Measurements from ENCODE around the gene PILRA.
"Not testable (repeated sequence)": the region's sequence is repeated elsewhere in the genome, so short reads cannot be mapped to it uniquely, and the experiment has no call there.

PILRA gene

DNA sequence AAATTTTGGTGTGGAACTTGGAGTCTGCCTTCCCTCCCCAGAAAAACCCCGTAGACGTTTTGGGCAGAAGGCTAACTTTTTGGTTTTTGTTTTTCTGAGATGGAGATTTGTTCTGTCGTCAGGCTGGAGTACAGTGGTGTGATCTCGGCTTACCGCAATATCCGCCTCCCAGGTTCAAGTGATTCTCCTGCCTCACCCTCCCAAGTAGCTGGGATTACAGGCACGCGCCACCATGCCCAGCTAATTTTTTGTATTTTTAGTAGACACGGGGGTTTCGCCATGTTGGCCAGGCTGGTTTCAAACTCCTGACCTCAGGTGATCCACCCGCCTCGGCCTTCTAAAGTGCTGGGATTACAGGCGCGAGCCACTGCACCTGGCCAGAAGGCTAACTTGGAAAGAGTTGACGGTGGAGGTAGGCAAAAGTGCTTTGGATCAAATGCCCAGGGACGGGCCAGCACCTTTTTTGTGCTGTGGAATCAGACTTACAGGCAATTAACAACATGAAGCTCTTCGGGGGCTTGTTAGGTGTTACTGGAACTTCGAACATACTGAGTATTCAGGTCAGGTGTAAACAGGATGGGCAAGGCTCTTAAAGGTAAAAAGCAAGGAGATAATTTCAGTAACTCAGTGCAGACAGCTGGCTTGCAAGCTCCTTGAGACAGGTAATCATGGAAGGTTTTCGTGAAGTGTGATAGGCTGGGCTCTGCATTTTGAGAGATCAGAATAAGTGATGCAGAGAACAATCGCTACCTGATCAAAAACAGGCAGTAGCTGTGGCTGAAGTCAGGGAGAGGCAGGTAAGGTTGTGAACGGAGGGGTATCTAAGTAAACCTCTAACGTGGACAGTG is 61.2 kb downstream of the PILRA start:
- no peak for DNase-seq (ENCODE audit: low read depth in 2 of 2)

DNA sequence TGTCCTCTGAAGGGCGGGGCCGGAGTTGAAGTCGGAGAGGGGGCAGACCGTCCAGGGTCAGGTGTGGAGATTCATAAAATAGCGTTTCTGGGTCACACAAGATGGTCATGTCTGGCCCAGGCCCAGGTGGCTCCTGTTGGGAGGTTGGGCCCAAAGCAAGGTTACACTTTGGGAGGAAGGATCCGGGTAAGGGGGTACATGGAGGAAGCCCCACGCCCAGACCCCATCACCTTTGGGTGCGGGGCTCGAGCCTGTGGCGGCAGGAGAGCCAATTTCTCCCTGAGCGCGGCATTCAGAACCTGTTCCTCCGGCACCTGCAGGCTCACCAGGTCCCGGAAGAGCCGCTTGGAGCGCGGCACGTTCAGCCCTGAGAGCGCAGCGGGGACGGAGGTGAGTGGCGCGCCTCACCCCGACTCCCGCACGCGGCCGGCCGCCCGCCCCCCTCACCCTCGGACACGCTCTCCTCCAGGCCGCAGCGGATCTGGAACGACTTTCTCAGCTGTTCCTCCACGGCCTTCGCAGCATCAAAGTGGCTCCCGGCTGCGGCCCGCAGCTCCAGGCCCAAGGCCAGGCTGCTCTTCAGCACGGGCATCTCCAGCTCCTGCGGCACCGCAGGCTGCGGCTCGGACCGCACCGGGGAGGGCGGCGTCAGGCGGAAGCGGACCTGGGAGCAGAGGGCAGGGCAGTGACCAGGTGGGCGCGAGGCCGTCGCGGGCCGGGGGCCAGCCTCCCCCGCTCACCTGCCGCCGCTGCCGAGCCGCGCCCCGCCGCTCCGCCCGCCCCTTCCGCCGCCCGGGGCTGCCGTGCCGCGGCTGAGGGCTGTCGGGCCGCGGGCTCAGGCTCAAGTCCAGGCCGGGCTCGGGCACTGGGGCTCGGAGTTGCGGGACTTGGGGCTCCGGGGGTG is 62.4 kb downstream of the PILRA start:
- no peak for DNase-seq (ENCODE audit: low read depth in 2 of 2)

DNA sequence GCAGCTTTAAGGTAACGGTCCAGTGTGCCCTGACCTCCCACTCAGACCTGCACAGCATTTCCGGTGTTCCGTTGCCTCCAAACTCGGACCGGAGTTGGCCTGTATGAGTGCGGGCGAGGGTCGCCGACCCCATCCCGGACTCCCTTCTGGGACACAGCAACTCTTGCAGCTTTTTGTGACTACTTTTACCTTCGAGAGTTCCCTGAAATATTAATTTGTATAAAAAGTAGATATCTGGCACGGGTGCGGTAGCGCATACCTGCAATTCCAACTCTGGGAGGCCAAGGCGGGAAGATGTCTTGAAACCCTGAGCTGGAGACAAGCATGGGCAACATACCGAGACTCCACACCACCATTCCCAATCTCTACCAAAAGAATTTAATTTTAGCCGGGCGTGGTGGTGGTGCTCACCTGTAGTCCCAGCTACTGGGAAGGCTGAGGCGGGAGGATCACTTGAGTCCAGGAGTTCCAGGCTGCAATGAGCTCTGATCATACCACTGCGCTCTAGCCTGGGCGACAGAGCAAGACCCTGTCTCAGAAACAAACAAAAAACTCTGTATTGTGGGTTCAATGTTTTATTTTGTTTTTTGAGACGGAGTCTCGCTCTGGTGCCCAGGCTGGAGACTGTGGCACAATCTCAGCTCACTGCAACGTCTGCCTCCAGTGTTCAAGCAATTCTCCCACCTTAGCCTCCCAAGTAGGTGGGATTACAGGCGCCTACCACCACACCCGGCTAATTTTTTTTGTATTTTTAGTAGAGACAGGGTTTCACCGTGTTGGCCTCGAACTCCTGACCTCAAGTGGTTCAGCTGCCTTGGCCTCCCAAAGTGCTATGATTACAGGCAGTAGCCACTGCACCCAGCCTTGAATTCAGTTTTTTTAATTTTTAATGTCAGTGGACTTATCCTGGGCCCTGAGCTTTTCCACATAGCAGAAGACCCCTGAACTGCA is 64.1 kb downstream of the PILRA start:
- DNase-seq (ENCODE audit: low read depth in 2 of 2): no peak

DNA sequence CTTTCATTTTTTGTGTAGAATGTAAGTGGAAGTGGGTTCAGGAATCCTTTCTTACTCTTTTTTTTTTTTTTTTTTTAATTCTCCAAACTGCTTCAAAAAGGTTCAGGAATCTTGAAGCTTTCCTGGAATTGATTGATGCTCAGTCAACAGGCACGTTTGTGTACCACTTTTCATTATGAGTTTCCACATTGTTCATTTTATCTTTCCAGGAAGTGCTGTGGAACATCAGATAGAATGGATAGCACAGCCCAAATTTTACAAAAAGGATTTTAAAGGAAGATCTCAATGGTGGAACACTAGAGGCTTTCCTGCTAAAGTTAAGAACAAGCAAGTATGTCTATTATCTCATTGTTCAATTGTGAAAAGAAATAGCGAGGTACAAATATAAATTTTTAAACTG is 64.9 kb downstream of the PILRA start:
- DNase-seq (ENCODE audit: low read depth in 2 of 2): no peak

DNA sequence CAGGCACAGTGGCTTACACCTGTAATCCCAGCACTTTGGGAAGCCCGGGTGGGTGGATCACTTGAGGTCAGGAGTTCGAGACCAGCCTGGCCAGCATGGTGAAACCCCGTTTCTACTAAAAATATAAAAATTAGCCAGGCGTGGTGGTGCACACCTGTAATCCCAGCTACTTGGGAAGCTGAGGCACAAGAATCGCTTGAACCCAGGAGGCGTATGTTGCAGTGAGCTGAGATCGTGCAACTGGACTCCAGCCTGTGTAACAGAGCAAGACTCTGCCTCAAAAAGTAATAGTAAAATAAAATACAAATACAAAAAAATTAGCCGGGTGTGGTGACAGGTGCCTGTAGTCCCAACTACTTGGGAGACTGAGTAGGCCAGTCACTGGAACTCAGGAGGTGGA is 65.4 kb downstream of the PILRA start:
- DNase-seq (ENCODE audit: low read depth in 2 of 2): not testable (repeated sequence)

DNA sequence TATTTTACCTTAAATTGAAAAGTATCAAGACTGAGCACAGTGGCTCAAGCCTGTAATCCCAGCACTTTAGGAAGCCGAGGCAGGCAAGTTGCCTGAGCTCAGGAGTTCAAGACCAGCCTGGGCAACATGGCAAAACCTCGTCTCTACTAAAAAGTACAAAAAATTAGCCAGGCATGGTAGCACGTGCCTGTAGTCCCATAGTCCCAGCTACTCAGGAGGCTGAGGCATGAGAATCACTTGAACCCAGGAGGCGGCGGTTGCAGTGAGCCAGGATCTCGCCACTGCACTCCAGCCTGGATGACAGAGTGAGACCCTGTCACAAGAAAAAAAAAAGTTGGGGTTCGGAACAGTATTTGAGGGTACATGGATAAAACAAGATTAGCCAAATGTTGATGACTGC is 66.0 kb downstream of the PILRA start:
- not testable (repeated sequence) for DNase-seq (ENCODE audit: low read depth in 2 of 2)

DNA sequence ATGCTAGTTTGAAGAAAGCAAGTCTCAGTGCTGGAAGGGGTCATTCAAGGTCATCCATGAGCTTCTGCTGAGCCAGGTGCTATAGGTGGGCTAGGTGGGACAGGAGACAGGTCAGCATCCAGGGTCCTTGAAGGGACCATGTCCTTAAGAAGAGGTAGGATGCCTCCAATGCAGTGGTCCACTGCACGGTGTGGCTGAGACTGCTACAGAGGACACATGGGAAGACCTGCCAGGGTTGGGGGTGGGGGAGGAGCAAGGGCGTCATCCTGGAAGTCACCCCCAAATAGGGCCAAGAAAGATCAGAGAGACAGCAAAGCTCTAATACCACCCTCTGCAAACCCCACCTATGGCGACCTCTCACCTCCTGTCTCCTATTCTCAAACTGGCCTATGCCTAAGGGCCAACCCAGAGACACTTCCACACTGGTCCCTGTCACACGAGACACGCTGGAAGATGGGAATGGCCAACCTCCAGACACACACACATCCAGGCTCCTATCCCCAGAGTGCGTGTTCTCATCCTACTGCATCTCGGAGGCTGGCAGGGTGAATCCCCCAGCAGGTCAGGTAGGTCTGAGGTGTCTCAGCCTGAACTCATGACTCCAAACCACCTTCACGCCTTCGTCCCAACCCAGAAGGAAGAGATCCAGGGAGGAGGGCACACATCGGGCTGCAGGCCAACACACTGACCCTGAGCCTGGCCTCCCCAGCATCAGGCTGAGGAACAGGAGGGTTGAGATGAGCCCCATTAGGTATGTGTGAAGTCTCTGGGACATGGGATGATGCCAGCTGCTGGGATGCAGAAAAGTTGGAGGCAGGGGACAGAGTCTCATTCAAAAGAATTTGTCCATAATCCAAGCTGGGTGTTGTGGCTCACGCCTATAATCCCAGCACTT is 68.6 kb downstream of the PILRA start:
- no peak for DNase-seq (ENCODE audit: low read depth in 2 of 2)

DNA sequence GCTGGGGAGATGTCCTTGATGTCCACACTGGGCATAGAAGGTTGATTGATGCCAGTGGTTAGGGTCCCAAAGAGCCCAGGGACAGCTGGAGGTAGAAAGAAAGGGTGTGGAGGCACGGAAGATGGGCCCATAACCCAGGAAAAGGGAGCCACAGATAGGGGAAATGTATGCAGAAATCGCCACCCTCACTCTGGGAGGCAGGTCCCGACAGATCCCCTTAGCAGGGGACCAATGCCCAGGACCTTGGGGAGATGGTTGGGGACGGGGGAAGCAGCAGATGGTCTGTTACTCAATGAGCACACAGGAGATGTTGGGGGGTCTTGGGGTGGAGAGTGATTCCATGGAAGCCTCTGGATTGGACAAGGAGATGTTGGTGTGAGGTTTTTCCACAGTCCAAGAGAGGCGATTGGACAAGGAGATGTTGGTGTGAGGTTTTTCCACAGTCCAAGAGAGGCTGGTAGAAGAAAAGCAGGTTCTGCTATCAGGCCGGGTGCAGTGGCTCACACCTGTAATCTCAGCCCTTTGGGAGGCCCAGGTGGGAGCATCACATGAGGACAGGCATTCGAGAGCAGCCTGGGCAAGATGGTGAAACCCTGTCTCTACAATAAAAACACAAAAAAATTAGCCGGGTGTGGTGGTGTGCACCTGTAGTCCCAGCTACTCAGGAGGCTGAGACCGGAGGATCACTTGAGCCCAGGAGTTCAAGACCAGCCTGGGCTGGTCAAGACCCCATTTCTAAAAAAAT is 70.0 kb downstream of the PILRA start:
- no peak for DNase-seq (ENCODE audit: low read depth in 2 of 2)

DNA sequence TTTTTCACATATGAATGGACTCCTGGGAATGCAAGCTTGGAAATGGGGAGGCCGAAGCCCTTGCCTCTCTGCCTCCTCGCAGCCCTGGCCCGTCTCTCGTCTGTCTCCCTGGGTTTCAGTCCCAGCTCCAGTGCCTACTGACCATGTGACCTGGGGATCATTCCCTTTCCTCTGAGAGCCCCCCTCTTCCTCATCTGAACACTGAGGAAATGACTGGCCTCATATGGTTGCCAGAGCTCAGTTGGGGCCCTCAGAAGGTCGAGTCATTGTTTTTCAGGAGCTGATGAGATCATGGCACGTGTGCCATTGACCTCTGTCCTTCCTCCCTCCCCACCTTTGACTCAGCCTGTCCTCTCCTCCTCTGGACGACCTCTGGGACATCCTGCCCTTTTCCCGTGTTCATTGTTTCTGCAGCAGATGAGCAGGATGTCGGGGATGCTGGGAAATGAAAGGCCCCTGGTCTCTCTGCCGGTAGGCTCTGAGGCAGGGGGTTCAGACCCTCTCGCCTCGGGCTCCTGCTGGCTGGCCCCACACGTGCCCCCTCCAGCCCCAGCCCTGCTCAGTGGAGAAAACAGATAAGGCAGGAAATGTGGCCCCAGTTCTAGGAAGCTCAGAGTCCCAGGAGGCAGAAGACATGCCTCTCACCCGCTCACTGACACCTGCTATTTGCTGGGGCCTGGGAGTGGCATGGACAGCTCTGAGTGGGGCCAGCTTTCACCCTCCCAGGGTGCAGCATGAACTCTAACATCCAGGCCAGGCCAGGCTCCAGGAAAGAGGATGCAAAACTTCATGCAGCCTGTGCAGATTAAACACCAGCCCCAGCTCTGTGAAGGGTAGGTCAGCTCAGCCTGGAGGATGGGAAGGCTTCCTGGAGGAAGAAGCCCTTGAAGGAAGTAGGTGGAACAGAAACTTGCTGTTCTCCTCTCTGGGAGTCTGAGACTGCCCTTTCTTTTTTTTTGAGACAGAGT is 71.3 kb downstream of the PILRA start:
- DNase-seq (ENCODE audit: low read depth in 2 of 2): no peak

DNA sequence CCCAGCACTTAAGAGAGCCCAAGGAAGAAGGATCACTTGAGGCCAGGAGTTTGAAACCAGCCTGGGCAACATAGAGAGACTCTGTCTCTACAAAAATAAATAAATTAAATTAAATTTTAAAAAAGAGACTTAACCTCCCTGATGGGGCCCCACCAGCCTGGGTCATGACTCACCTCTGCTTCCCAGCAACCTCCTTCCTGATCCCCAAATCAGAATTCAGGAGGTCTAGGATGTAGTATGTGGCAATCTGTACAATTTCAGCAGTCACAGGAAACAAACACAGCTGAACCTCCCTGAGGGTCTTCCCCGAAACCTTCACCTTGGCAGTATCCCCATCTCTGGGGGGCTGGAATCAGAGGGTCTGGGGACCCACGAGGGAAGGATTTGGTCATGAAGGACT is 72.8 kb downstream of the PILRA start:
- DNase-seq (ENCODE audit: low read depth in 2 of 2): no peak

DNA sequence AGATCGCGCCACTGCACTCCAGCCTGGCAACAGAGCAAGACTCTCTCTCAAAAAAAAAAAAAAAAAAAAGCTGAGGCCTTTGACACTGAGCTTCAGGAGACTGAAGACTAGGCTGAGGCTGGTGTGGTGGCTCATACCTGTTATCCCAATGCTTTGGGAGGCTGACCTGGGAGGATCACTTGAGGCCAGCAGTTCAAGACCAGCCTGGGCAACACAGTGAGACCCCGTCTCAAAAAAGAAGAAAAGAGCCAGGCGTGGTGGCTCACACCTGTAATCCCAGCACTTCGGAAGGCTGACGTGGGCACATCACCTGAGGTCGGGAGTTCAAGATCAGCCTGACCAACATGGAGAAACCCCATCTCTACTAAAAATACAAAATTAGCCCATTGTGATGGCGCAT is 74.1 kb downstream of the PILRA start:
- not testable (repeated sequence) for DNase-seq (ENCODE audit: low read depth in 2 of 2)

DNA sequence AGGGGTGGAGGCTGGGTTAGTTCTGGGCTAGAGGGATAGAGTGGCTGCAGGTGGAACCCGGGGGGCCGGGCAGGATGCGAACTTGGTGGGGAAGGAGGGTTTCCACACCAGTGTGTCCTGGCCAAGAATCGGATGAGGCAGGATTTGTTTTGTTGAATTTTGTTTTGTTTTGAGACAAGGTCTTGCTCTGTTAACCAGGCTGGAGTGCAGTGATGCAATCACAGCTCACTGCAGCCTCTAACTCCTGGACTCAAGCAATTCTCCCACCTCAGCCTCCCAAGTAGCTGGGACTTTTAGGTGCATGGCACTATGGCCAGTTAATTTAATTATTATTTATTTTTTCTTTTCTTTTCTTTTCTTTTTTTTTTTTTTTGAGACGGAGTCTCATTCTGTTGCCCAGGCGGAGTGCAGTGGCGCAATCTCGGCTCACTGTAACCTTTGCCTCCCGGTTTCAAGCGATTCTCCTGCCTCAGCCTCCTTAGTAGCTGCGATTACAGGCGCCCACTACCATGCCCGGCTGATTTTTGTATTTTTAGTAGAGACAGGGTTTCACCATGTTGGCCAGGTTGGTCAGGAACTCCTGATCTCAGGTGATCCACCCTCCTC is 76.0 kb downstream of the PILRA start:
- DNase-seq (ENCODE audit: low read depth in 2 of 2): no peak

All from fibroblast of skin of left biceps (primary cell).